Measurements from ENCODE around the gene B4GAT1.
"Not testable (repeated sequence)": the region's sequence is repeated elsewhere in the genome, so short reads cannot be mapped to it uniquely, and the experiment has no call there.

Gene B4GAT1

DNA sequence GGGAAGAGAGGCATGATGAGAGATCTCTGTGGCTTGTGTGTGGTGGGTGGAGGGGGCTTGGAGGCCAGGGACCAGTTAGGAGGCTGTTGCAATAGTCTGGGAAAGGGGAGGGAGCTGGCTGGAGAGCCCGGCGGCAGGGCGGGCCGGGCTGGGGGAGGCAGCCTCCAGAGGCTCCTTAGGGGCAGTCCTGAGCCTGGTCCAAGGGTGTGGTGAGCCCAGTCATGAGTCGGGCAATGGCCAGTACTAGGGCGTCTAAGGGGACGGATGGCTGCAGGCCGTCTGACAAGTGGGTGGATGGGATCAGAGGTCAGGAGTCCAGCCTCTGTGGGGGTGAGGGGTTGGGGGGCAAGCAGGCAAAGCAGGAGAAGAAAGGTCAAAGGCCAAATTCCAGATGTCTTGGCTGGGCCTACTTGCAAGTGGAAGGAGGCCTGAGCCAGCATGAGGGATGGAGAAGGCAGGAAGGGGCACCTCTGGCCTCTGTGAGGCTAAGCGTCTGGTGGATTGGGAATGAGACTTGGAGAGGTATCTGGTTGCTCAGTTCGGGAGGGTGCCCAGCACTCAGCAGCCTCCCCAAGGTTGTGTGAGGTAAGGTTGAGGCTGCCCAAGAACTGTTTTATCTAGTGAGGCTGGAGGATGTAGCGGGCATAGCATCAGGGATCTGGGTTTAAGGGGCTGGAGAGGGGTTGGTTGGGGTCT lies 24.5 kb downstream of the B4GAT1 start:
- Histone ChIP-seq H3K18ac (ENCODE audit: low read length) (no peak overlapping the region), H4K8ac (ENCODE audit: low read depth, low read length) (no peak overlapping the region), H3K36me3 (ENCODE audit: control insufficient read depth, insufficient read depth, low read length) (no peaks in the 10 kb centered on the region), H3K23ac (ENCODE audit: low read length) (no peak overlapping the region), H3K27ac (ENCODE audit: low read depth, low read length) (no peak overlapping the region), H2AK5ac (ENCODE audit: low read length) (no peak overlapping the region), H3K9ac (ENCODE audit: low read length) (no peak overlapping the region), H2BK120ac (ENCODE audit: low read depth, low read length) (no peak overlapping the region), H3K79me2 (ENCODE audit: control insufficient read depth, insufficient read depth, low read length) (no peaks in the 10 kb centered on the region), H2BK5ac (ENCODE audit: low read length) (no peak overlapping the region), H4K5ac (ENCODE audit: low read length) (no peak overlapping the region), H3K56ac (ENCODE audit: low read length) (no peak overlapping the region), H3K4ac (ENCODE audit: low read depth, low read length) (no peak overlapping the region), H3K4me3 (ENCODE audit: low read length) (no peak overlapping the region), H3K79me1 (ENCODE audit: low read length) (no peaks in the 10 kb centered on the region), H2BK15ac (replicated peaks; ENCODE audit: low read depth) (no peak overlapping the region), H3K4me2 (ENCODE audit: low read length) (no peak overlapping the region), H3K27me3 (ENCODE audit: insufficient read depth, low read length, poor library complexity) (no peaks in the 10 kb centered on the region), H3K4me1 (ENCODE audit: control insufficient read depth, low read depth, low read length) (peaks cover 10% of the 10 kb centered on the region)
- no CpG with 5 or more reads among the region's 11 CpGs for WGBS (ENCODE audit: extremely low coverage, insufficient coverage, low lambda C conversion rate)
- no peak for DNase-seq

DNA sequence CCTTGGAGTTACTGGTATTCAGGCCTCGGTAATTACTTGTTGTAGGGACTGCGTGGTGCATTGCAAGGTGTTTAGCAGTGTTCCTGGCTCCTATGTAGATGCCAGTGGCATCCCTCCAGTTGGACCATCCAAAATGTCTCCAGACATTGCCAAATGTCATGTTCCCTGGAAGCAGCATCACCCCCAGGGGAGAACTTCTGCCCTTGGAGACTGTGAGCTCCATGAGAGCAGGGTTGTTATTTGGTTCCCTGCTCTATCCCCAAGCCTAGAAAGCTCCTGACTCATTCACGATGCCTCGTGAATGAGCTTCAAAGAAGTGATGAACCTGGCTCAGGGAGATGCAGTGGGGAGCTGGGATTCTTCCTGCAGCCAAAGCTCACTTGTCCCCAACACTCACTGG lies 25.8 kb downstream of the B4GAT1 start:
- H3K79me2 ChIP-seq (ENCODE audit: control insufficient read depth, insufficient read depth, low read length): no peaks in the 10 kb centered on the region

DNA sequence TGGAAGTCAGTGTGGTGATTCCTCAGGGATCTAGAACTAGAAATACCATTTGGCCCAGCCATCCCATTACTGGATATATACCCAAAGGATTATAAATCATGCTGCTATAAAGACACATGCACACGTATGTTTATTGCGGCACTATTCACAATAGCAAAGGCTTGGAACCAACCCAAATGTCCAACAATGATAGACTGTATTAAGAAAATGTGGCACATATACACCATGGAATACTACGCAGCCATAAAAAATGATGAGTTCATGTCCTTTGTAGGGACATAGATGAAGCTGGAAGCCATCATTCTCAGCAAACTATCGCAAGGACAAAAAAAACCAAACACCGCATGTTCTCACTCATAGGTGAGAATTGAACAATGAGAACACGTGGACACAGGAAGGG lies 26.7 kb downstream of the B4GAT1 start:
- not testable (repeated sequence) for H3K56ac ChIP-seq (ENCODE audit: low read length); H3K4me2 ChIP-seq (ENCODE audit: low read length); H3K4ac ChIP-seq (ENCODE audit: low read depth, low read length); H2AK5ac ChIP-seq (ENCODE audit: low read length); H4K5ac ChIP-seq (ENCODE audit: low read length); H3K9ac ChIP-seq (ENCODE audit: low read length); H3K36me3 ChIP-seq (ENCODE audit: control insufficient read depth, insufficient read depth, low read length); DNase-seq; H3K18ac ChIP-seq (ENCODE audit: low read length); H2BK15ac ChIP-seq (replicated peaks; ENCODE audit: low read depth); H4K8ac ChIP-seq (ENCODE audit: low read depth, low read length); H2BK5ac ChIP-seq (ENCODE audit: low read length); H2BK120ac ChIP-seq (ENCODE audit: low read depth, low read length); H3K27me3 ChIP-seq (ENCODE audit: insufficient read depth, low read length, poor library complexity); H3K79me2 ChIP-seq (ENCODE audit: control insufficient read depth, insufficient read depth, low read length); H3K79me1 ChIP-seq (ENCODE audit: low read length); H3K23ac ChIP-seq (ENCODE audit: low read length); H3K4me3 ChIP-seq (ENCODE audit: low read length); H3K27ac ChIP-seq (ENCODE audit: low read depth, low read length)
- WGBS (ENCODE audit: extremely low coverage, insufficient coverage, low lambda C conversion rate): no CpG with 5 or more reads among the region's 6 CpGs
- peaks cover 13% of the 10 kb centered on the region for H3K4me1 ChIP-seq (ENCODE audit: control insufficient read depth, low read depth, low read length)

More for the DNA sequence above, 25.8 kb downstream of the B4GAT1 start:
- Histone ChIP-seq H3K4me1 (ENCODE audit: control insufficient read depth, low read depth, low read length) (peaks cover 13% of the 10 kb centered on the region), H3K4me2 (ENCODE audit: low read length) (no peak overlapping the region), H4K5ac (ENCODE audit: low read length) (no peak overlapping the region), H3K4me3 (ENCODE audit: low read length) (no peak overlapping the region), H2BK5ac (ENCODE audit: low read length) (no peak overlapping the region), H3K36me3 (ENCODE audit: control insufficient read depth, insufficient read depth, low read length) (no peaks in the 10 kb centered on the region), H3K18ac (ENCODE audit: low read length) (no peak overlapping the region), H2BK120ac (ENCODE audit: low read depth, low read length) (no peak overlapping the region), H3K23ac (ENCODE audit: low read length) (no peak overlapping the region), H2AK5ac (ENCODE audit: low read length) (no peak overlapping the region), H2BK15ac (replicated peaks; ENCODE audit: low read depth) (no peak overlapping the region), H3K4ac (ENCODE audit: low read depth, low read length) (no peak overlapping the region), H3K27ac (ENCODE audit: low read depth, low read length) (no peak overlapping the region), H3K27me3 (ENCODE audit: insufficient read depth, low read length, poor library complexity) (no peaks in the 10 kb centered on the region), H3K9ac (ENCODE audit: low read length) (no peak overlapping the region), H4K8ac (ENCODE audit: low read depth, low read length) (no peak overlapping the region), H3K79me1 (ENCODE audit: low read length) (no peaks in the 10 kb centered on the region), H3K56ac (ENCODE audit: low read length) (no peak overlapping the region)
- no peak for DNase-seq
- no CpG with 5 or more reads among the region's 4 CpGs for WGBS (ENCODE audit: extremely low coverage, insufficient coverage, low lambda C conversion rate)

DNA sequence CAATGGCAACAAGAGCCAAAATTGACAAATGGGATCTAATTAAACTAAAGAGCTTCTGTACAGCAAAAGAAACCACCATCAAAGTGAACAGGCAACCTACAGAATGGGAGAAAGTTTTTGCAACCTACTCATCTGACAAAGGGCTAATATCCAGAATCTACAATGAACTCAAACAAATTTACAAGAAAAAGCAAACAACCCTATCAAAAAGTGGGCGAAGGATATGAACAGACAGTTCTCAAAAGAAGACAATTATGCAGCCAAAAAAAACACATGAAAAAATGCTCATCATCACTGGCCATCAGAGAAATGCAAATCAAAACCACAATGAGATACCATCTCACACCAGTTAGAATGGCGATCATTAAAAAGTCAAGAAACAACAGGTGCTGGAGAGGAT lies 27.1 kb downstream of the B4GAT1 start:
- not testable (repeated sequence) for H3K79me1 ChIP-seq (ENCODE audit: low read length); H3K18ac ChIP-seq (ENCODE audit: low read length); H2BK120ac ChIP-seq (ENCODE audit: low read depth, low read length); H3K56ac ChIP-seq (ENCODE audit: low read length); H3K9ac ChIP-seq (ENCODE audit: low read length); H4K8ac ChIP-seq (ENCODE audit: low read depth, low read length); H3K4ac ChIP-seq (ENCODE audit: low read depth, low read length); H2BK15ac ChIP-seq (replicated peaks; ENCODE audit: low read depth); H4K5ac ChIP-seq (ENCODE audit: low read length); H3K23ac ChIP-seq (ENCODE audit: low read length); H3K27me3 ChIP-seq (ENCODE audit: insufficient read depth, low read length, poor library complexity); H3K4me2 ChIP-seq (ENCODE audit: low read length); DNase-seq; H2BK5ac ChIP-seq (ENCODE audit: low read length); H3K79me2 ChIP-seq (ENCODE audit: control insufficient read depth, insufficient read depth, low read length); H3K4me3 ChIP-seq (ENCODE audit: low read length); H2AK5ac ChIP-seq (ENCODE audit: low read length); H3K36me3 ChIP-seq (ENCODE audit: control insufficient read depth, insufficient read depth, low read length); H3K27ac ChIP-seq (ENCODE audit: low read depth, low read length)
- peaks cover 13% of the 10 kb centered on the region for H3K4me1 ChIP-seq (ENCODE audit: control insufficient read depth, low read depth, low read length)
- no CpG with 5 or more reads among the region's 2 CpGs for WGBS (ENCODE audit: extremely low coverage, insufficient coverage, low lambda C conversion rate)

DNA sequence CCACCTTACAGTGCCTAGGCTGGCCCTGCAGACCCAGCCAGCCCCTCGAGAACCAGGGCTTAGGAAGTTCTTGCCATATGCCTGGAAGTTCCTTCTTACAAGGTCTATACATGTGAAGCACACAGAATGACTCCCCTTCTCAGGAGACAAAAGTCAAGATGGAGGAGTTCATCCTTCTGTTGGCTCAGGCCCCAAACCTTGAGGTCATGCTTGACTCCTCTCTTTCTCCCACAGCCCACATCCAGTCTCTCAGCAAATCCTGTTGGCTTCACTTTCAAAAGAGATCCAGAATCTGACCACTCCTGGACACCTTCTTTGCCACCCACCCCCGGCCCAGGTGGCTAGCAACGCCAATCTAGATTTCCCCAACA lies 28.8 kb downstream of the B4GAT1 start:
- Histone ChIP-seq H3K4me3 (ENCODE audit: low read length) (no peak overlapping the region), H3K36me3 (ENCODE audit: control insufficient read depth, insufficient read depth, low read length) (no peaks in the 10 kb centered on the region), H3K4me1 (ENCODE audit: control insufficient read depth, low read depth, low read length) (peaks cover 15% of the 10 kb centered on the region), H3K23ac (ENCODE audit: low read length) (no peak overlapping the region), H4K8ac (ENCODE audit: low read depth, low read length) (no peak overlapping the region), H3K4ac (ENCODE audit: low read depth, low read length) (no peak overlapping the region), H3K9ac (ENCODE audit: low read length) (peak overlapping the region; percentile 16), H3K4me2 (ENCODE audit: low read length) (no peak overlapping the region), H2AK5ac (ENCODE audit: low read length) (peak overlapping the region; percentile 74), H3K56ac (ENCODE audit: low read length) (peak overlapping the region; percentile 77), H3K27ac (ENCODE audit: low read depth, low read length) (peak overlapping the region; percentile 26), H3K27me3 (ENCODE audit: insufficient read depth, low read length, poor library complexity) (no peaks in the 10 kb centered on the region), H3K79me1 (ENCODE audit: low read length) (no peaks in the 10 kb centered on the region), H3K18ac (ENCODE audit: low read length) (no peak overlapping the region), H2BK15ac (replicated peaks; ENCODE audit: low read depth) (no peak overlapping the region), H2BK120ac (ENCODE audit: low read depth, low read length) (no peak overlapping the region), H2BK5ac (ENCODE audit: low read length) (no peak overlapping the region), H3K79me2 (ENCODE audit: control insufficient read depth, insufficient read depth, low read length) (no peaks in the 10 kb centered on the region), H4K5ac (ENCODE audit: low read length) (peak overlapping the region; percentile 52)
- no peak for DNase-seq
- no CpG with 5 or more reads among the region's 3 CpGs for WGBS (ENCODE audit: extremely low coverage, insufficient coverage, low lambda C conversion rate)
